ENCODE results near the gene TMEM86B.
"Not testable (repeated sequence)": the region's sequence is repeated elsewhere in the genome, so short reads cannot be mapped to it uniquely, and the experiment has no call there.

Gene TMEM86B

DNA sequence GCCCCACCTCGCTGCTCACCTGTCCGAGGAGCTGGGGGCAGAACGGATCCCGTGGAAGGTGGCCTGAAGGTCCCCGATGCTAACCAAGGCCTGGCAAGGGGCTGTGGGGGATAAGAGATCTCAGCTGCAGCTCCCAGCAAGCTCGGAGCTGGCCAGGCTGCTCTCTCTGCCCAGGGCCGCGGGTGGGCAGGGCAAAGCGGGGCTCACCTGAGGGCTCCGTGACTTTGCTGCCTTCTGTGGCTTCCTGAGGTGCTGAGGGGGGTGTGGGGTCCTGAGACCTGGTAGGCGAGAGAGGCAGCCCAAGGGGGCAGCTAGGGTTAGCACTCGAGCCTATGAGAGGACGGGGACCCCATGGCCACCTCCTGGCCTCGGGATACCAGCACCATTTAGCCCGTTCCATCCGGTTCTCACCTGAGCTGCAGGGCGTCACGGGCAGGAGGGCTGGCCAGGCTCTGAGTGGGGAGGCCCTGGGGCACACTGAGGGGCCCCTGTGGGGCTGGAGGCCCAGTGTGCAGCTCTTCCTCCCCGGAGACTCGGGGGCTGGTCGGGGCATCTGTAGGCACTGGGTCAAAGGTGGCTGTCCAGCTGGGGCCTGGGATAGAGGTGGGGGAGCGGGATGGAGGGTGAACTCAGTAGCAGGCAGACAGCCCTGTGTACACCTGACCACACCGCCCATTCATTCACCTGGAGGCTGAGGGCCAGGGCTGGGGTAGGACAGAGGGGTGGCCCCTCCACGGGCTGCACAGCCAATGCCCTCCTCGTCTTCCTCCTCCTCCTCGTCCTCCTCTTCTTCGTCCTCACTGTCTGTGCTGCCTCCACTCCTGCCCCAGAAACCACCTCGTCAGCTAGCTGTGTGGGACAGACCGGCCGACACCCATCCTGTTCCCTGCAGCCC, 3.1 kb upstream of the TMEM86B start:
- Histone ChIP-seq H3K36me3 (ENCODE audit: control insufficient read depth, low read depth, low read length) (peaks cover 28% of the 10 kb centered on the region), H3K27me3 (ENCODE audit: control insufficient read depth, insufficient read depth, low read length) (no peaks in the 10 kb centered on the region), H3K4me3 (ENCODE audit: low read length) (no peak overlapping the region), H3K9ac (ENCODE audit: low read length) (no peak overlapping the region), H3K9me3 (ENCODE audit: control insufficient read depth, low read depth, low read length) (no peaks in the 10 kb centered on the region), H3K4me1 (ENCODE audit: control insufficient read depth, low read depth, low read length) (no peaks in the 10 kb centered on the region), H3K27ac (ENCODE audit: low read length) (no peak overlapping the region)

DNA sequence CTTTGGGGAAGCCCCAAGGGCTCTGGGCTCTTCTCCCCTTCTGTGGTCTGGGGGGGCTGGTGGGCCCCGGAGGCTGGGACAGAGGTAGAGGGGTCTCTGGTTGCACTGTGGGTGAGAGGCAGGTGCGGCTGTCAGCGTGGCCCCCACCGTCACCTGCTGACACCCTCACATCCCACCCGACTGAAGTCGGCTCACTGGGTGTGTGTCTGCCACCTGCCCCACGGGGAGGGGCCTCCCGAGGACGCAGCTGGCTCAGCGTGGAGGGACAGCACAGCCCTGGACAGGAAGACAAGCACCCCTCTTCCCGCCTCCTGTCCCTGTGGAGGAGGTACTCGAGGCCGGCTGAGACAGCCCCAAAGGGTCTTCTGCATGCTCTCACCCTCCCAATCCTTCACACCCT, 2.2 kb upstream of the TMEM86B start:
- Histone ChIP-seq H3K27me3 (ENCODE audit: control insufficient read depth, insufficient read depth, low read length) (no peaks in the 10 kb centered on the region), H3K9me3 (ENCODE audit: control insufficient read depth, low read depth, low read length) (no peaks in the 10 kb centered on the region), H3K36me3 (ENCODE audit: control insufficient read depth, low read depth, low read length) (peaks cover 20% of the 10 kb centered on the region)

DNA sequence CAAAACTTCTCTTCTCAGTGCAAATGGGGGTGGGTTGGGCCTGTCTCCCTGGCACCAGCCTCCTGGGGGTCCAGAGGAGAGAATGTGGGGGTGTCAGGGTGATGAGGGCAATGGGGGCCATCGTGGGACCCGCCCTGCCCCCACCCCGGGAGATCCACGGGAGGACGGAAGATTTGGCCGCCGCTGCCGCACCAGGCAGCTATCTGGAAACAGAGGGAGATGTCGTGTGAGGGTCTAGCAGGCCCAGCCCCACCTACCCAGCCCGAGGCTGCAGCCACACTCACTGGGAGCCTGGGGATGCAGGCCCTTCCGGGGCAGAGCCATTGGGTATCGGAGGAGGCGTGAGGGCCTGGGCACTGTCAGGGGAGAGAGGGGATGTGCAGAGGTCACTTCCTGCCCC, 1.8 kb upstream of the TMEM86B start:
- Histone ChIP-seq H3K27ac (ENCODE audit: low read length) (no peak overlapping the region), H3K27me3 (ENCODE audit: control insufficient read depth, insufficient read depth, low read length) (no peaks in the 10 kb centered on the region), H3K9me3 (ENCODE audit: control insufficient read depth, low read depth, low read length) (no peaks in the 10 kb centered on the region), H3K4me3 (ENCODE audit: low read length) (no peak overlapping the region), H3K9ac (ENCODE audit: low read length) (no peak overlapping the region), H3K4me1 (ENCODE audit: control insufficient read depth, low read depth, low read length) (no peaks in the 10 kb centered on the region), H3K36me3 (ENCODE audit: control insufficient read depth, low read depth, low read length) (peaks cover 20% of the 10 kb centered on the region)

More for the DNA sequence above, 2.2 kb upstream of the TMEM86B start:
- Histone ChIP-seq H3K4me1 (ENCODE audit: control insufficient read depth, low read depth, low read length) (no peaks in the 10 kb centered on the region), H3K4me3 (ENCODE audit: low read length) (no peak overlapping the region), H3K27ac (ENCODE audit: low read length) (no peak overlapping the region), H3K9ac (ENCODE audit: low read length) (no peak overlapping the region)

DNA sequence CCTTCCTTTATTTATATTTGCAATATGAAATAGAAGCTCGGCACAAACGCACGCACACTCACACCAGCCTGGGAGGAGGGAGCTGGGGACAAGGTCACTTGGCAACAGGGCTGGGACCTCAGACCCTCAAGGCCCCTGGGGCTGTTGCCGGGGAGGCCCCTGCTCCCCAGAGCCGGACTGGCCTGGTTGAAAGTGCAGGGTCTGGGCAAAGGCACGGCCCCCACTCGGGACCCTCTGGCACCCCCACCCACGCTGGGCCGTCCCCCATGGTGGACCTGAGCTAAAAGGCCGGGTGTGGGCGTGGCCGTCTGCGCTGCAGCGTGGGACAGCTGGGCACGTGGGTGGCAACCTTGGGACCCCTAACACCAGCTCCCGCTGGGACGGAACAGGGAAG, 1.2 kb upstream of the TMEM86B start:
- Histone ChIP-seq H3K4me3 (ENCODE audit: low read length) (no peak overlapping the region), H3K9ac (ENCODE audit: low read length) (no peak overlapping the region), H3K9me3 (ENCODE audit: control insufficient read depth, low read depth, low read length) (no peaks in the 10 kb centered on the region), H3K4me1 (ENCODE audit: control insufficient read depth, low read depth, low read length) (no peaks in the 10 kb centered on the region), H3K36me3 (ENCODE audit: control insufficient read depth, low read depth, low read length) (peaks cover 15% of the 10 kb centered on the region), H3K27ac (ENCODE audit: low read length) (no peak overlapping the region), H3K27me3 (ENCODE audit: control insufficient read depth, insufficient read depth, low read length) (no peaks in the 10 kb centered on the region)

DNA sequence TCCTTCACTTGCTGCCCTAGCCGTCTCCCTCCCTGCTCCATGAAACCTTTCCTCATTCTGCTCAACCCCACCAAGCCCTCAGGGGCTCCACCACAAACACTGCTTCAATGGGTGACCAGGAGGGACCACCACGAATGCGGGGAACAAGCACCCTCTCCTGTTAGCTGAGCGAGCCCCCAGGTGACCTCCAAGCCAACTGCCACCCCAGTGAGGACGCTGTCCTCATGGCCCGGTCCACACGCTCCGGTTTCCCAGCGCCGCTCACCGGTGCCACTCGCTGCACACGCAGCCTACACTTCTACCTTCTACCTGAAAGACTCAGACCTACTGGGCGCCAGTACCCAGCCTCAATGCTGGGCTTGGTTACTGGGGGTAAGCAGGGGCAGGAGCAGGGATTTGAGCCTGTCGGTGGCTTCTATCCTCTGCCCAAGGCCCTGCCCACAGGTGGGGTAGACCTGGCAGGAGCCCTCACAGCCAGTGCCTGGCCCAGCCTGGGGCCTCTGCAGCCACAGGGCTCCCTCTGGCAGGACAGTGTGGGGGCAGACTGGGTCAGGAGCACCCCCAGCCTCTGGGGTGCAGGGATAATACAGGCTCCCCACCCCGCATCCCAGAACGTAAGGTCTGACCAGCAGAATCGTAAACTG, 704 bp upstream of the TMEM86B start:
- H3K9me3 ChIP-seq (ENCODE audit: control insufficient read depth, low read depth, low read length) = no peaks in the 10 kb centered on the region
- H3K36me3 ChIP-seq (ENCODE audit: control insufficient read depth, low read depth, low read length) = peaks cover 10% of the 10 kb centered on the region

DNA sequence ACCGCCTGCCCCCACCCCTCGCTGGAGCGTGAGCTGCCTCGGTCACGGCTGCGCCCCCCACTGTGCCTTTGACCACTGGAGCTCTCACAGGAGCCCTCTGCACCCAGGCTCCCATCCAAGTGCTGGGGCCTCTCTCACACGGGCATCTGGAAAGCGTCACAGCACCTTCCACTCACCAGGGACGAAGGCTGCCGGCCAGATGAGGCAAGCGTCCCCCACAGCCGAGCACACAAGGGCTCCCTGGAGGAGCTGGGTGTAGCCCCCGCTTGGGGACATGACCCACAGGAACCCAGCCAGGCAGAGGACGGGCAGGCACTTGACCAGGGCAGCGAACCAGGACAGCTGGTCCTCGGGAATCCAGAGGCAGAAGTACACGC, 560 bp downstream of the TMEM86B start:
- Histone ChIP-seq H3K27ac (ENCODE audit: low read length) (no peak overlapping the region), H3K9ac (ENCODE audit: low read length) (no peak overlapping the region), H3K27me3 (ENCODE audit: control insufficient read depth, insufficient read depth, low read length) (no peaks in the 10 kb centered on the region), H3K4me3 (ENCODE audit: low read length) (no peak overlapping the region), H3K9me3 (ENCODE audit: control insufficient read depth, low read depth, low read length) (no peaks in the 10 kb centered on the region), H3K36me3 (ENCODE audit: control insufficient read depth, low read depth, low read length) (peaks cover 9% of the 10 kb centered on the region), H3K4me1 (ENCODE audit: control insufficient read depth, low read depth, low read length) (no peaks in the 10 kb centered on the region)

More for the DNA sequence above, 704 bp upstream of the TMEM86B start:
- H3K27me3 ChIP-seq (ENCODE audit: control insufficient read depth, insufficient read depth, low read length) = no peaks in the 10 kb centered on the region
- H3K9ac ChIP-seq (ENCODE audit: low read length) = no peak overlapping the region
- H3K27ac ChIP-seq (ENCODE audit: low read length) = no peak overlapping the region
- no peak overlapping the region for H3K4me3 ChIP-seq (ENCODE audit: low read length)
- no peaks in the 10 kb centered on the region for H3K4me1 ChIP-seq (ENCODE audit: control insufficient read depth, low read depth, low read length)

DNA sequence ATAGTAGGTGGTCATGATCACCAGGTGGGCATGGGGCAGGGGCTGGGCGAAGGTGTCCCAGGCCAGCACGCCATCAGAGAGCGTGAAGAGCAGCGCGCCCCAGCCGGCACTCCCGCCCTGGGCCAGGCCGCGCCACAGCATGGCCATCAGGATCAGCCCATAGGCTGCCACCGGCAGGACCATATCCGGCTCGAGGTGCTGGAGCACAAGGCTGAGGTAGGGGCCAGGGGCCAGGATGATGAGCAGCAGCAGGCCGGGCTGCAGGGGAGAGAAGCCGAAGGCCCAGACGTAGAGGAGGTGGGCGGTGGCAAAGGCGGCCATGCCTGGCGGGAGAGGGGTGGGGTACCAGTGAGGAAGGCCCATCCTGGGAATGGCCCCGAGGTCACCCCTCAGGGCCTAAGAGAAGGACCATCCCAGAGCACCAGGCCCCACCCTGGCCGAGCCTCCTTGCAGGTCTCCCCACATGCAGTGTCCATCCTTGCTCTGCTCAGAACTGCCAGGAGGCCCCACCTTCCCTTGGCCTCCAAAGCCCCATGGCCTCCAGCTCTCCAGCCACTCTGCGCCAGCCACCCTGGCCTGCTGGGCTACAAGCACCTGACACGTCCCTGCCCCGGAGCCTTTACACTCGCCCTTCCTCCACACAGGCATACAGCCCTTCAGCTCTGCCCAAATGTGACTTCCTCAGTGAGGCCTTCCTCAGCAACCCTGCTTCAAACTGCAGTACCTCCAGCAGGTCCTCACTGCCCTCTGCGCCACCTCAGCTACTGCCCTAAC, 1.1 kb downstream of the TMEM86B start:
- Histone ChIP-seq H3K9me3 (ENCODE audit: control insufficient read depth, low read depth, low read length) (no peaks in the 10 kb centered on the region), H3K36me3 (ENCODE audit: control insufficient read depth, low read depth, low read length) (peaks cover 5% of the 10 kb centered on the region), H3K4me1 (ENCODE audit: control insufficient read depth, low read depth, low read length) (no peaks in the 10 kb centered on the region), H3K27ac (ENCODE audit: low read length) (no peak overlapping the region), H3K27me3 (ENCODE audit: control insufficient read depth, insufficient read depth, low read length) (no peaks in the 10 kb centered on the region), H3K4me3 (ENCODE audit: low read length) (no peak overlapping the region), H3K9ac (ENCODE audit: low read length) (no peak overlapping the region)

DNA sequence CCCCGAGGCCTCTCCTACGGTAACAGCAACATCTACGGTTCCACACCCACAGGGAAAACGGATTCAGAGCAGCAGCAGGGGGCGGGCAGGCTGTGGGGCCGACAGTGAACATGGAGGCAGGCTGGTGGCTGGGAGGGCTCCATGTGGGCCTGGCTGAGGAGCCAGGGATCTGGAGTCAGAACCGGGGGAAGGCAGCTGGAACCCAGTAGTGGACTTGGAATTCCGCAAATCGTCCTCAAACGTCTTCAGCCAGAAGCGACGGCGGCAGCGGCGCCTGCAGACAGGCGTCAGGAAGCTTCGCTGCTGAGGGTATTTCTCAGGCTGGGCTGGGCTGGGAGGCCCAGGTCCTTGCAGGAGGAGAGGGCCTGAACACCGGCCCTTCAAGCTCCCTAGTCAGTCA, 1.8 kb downstream of the TMEM86B start:
- H3K9ac ChIP-seq (ENCODE audit: low read length) = no peak overlapping the region
- H3K36me3 ChIP-seq (ENCODE audit: control insufficient read depth, low read depth, low read length) = peaks cover 5% of the 10 kb centered on the region
- no peaks in the 10 kb centered on the region for H3K9me3 ChIP-seq (ENCODE audit: control insufficient read depth, low read depth, low read length)

DNA sequence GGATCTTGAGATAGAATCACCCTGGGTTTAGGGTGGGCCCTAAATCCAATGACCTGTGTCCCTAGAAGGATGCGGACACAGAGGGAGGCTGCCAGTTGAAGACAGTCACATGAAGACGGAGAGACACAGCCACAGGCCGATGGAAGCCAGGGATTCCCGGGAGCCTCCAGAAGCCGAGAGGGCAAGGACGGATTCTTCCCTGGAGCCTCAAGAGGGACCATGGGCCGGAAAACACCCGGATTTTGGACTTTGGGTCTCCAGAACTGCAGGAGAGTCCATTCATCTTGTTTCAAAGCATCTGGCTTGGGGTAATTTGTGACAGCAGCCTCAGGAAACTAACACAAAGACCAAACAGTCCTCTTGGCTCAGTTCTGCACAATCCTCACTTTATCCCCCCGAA, 2.3 kb downstream of the TMEM86B start:
- Histone ChIP-seq H3K9me3 (ENCODE audit: control insufficient read depth, low read depth, low read length) (no peaks in the 10 kb centered on the region), H3K9ac (ENCODE audit: low read length) (no peak overlapping the region), H3K4me3 (ENCODE audit: low read length) (no peak overlapping the region), H3K27me3 (ENCODE audit: control insufficient read depth, insufficient read depth, low read length) (no peaks in the 10 kb centered on the region), H3K4me1 (ENCODE audit: control insufficient read depth, low read depth, low read length) (no peaks in the 10 kb centered on the region), H3K27ac (ENCODE audit: low read length) (no peak overlapping the region), H3K36me3 (ENCODE audit: control insufficient read depth, low read depth, low read length) (peaks cover 5% of the 10 kb centered on the region)

More for the DNA sequence above, 1.8 kb downstream of the TMEM86B start:
- no peak overlapping the region for H3K27ac ChIP-seq (ENCODE audit: low read length)
- no peaks in the 10 kb centered on the region for H3K4me1 ChIP-seq (ENCODE audit: control insufficient read depth, low read depth, low read length)
- no peaks in the 10 kb centered on the region for H3K27me3 ChIP-seq (ENCODE audit: control insufficient read depth, insufficient read depth, low read length)
- no peak overlapping the region for H3K4me3 ChIP-seq (ENCODE audit: low read length)

DNA sequence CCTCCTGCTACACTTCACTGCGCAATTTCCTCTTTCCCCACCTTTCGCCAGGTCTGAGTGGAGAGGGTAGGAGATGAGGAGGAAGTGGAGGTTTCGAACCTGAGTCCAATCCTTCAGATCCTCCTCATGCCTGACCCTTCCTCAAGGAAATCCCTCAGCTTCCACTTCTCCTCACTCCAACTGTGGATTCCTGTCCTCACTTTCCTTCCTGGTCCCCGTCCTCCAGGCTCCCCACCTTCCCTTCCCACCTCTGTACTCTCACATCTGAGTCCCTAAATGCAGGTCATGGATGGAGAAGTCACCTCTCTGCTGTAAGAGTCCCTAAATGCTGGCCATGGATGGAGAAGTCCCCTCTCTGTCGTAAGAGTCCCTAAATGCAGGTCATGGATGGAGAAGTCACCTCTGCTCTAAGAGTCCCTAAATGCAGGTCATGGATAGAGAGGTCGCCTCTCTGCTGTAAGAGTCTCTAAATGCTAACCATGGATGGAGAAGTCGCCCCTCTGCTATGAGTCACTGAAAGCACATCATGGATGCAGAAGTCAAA, 3.1 kb downstream of the TMEM86B start:
- Histone ChIP-seq H3K27ac (ENCODE audit: low read length) (no peak overlapping the region), H3K27me3 (ENCODE audit: control insufficient read depth, insufficient read depth, low read length) (no peaks in the 10 kb centered on the region), H3K36me3 (ENCODE audit: control insufficient read depth, low read depth, low read length) (no peaks in the 10 kb centered on the region), H3K9ac (ENCODE audit: low read length) (no peak overlapping the region), H3K4me1 (ENCODE audit: control insufficient read depth, low read depth, low read length) (no peaks in the 10 kb centered on the region), H3K9me3 (ENCODE audit: control insufficient read depth, low read depth, low read length) (no peaks in the 10 kb centered on the region), H3K4me3 (ENCODE audit: low read length) (no peak overlapping the region)

DNA sequence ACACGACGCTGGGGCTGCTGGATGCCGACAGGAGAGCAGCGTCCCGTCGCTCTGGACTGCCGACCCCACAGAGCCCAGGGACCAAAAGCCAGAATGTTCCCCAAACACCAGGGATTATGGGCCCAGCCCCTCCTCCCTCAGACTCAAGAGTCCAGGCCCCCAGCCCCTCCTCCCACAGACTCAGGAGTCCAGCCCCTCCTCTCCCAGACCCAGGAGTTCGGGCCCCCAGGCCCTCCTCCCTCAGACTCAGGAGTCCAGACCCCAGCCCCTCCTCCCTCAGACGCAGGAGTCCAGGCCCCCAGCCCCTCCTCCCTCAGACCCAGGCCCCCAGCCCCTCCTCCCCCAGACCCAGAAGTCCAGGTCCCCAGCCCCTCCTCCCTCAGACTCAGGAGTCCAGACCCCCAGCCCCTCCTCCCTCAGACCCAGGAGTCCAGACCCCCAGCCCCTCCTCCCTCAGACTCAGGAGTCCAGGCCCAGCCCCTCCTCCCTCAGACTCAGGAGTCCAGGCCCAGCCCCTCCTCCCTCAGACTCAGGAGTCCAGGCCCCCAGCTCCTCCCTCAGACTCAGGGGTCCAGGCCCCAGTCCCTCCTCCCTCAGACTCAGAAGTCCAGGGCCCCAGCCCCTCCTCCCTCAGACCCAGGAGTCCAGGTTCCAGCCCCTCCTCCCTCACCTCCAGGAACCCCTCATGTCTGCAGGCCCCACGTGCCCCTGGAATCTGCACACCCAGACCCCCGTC, 3.7 kb downstream of the TMEM86B start:
- not testable (repeated sequence) for H3K4me1 ChIP-seq (ENCODE audit: control insufficient read depth, low read depth, low read length); H3K9ac ChIP-seq (ENCODE audit: low read length)

More for the DNA sequence above, 3.7 kb downstream of the TMEM86B start:
- H3K36me3 ChIP-seq (ENCODE audit: control insufficient read depth, low read depth, low read length); H3K27me3 ChIP-seq (ENCODE audit: control insufficient read depth, insufficient read depth, low read length); H3K9me3 ChIP-seq (ENCODE audit: control insufficient read depth, low read depth, low read length); H3K4me3 ChIP-seq (ENCODE audit: low read length); H3K27ac ChIP-seq (ENCODE audit: low read length): not testable (repeated sequence)

Data from iPS-18a (cell line).